HG03460 (cell line): Measurements from ENCODE around the gene ALDH18A1.
"Not testable (repeated sequence)": the region's sequence is repeated elsewhere in the genome, so short reads cannot be mapped to it uniquely, and the experiment has no call there.

Source experiments
- ATAC-seq: cut with Tn5 transposase; IDR thresholded peaks from one replicate; pipeline ENCODE4 v1.9.1; 2021; ENCODE audit not compliant: unreplicated experiment

Gene ALDH18A1

GRCh38 chr10:95651346-95652060 lies 5.0 kb downstream of the ALDH18A1 start:
- no peak for ATAC-seq

GRCh38 chr10:95650232-95650631 lies 6.3 kb downstream of the ALDH18A1 start:
- no peak for ATAC-seq

DNA sequence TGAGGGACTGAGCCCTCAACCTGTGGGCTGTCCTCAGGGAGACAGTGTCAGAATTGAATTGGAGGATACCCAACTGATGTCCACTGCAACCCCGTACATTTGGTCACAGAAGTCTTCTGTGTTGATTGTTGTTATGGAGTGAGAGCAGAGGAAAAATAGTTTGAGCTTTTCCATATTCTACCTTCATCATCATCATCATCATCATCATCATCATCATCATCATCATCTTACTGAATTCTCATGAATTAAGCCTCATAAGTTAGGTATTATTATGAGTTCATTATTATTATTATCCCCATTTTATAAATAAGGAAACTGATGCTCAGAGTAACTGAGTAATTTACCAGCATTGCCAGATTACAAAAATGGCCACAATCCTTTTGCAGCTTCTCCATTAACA lies 8.4 kb downstream of the ALDH18A1 start:
- no peak for ATAC-seq

- no peak for ATAC-seq
Measured at GRCh38 chr10:95646160-95646559, 10.4 kb downstream of the ALDH18A1 start.

DNA sequence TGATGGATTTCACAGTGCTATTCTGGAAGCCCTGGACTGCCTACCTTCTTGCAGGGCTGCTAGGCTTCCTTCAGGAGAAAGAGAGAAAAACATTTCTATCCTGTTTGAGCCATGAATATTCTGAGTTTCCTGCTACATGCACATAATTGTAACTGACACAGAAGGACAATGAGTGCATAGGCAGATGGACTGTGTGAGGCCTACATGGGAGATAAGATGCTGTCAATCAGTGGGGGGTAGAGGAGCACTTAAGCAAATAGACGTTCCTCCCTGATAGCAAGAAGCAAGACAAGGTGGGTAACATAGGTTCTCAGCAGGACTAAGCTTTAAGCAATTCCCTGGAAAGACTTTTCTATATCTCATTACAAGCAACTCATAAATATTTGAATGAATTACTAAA lies 11.6 kb downstream of the ALDH18A1 start:
- no peak for ATAC-seq

GRCh38 chr10:95640891-95641315 lies 15.6 kb downstream of the ALDH18A1 start:
- no peak for ATAC-seq

DNA sequence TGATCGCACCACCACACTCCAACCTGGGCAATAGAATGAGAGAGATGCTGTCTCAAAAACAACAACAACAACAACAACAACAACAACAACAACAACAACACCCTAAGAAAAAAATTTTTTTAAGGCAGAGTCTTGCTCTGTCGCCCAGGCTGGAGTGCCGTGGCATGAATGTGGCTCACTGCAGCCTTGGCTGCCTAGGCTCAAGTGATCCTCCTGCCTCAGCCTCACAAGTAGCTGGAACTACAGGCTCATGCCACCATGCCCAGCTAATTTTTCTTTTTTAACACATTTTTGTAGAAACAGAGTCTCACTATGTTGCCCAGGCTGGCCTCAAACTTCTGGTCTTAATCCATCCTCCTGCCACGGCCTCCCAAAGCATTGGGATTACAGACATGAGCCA lies 18.6 kb downstream of the ALDH18A1 start:
- ATAC-seq: no peak

DNA sequence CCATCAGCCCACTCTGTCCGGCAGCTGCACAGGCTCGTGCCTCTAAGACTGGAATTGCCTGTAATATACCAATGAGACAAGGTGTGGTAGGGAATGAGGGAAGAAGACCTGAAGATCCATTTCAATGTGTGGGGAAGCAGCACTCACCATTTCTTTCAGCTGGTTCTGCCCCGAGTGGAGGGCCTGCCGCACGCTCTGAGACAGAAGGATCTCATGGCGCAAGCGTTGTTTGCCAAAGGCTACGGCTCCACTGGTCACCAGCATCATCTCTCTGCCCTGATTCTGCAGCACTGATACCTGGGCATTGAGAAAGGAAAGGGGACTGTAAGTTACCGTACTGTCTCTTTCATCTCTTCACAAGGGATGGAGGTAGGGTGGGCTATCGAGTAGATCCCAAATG lies 19.4 kb downstream of the ALDH18A1 start:
- ATAC-seq: no peak

DNA sequence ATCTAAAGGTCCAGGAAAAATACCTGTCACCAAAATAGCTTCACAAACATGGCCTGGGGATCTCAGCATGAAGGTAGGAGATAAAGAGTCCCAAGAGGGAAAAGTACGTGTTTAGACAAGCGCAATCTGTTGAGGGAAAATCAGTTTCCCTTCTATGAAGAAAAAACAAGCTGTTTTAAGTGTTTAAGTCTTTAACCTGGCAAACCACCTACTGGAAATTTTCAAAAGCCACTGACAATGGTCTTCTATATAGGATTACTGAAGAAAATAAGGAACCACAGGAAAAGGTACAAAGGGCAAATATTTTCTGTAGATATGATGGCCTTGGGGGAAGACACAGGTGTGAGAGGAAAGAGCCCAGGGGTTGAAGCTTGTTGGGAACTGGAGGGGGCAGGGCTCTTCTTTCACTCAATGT lies 21.2 kb downstream of the ALDH18A1 start:
- ATAC-seq: no peak

DNA sequence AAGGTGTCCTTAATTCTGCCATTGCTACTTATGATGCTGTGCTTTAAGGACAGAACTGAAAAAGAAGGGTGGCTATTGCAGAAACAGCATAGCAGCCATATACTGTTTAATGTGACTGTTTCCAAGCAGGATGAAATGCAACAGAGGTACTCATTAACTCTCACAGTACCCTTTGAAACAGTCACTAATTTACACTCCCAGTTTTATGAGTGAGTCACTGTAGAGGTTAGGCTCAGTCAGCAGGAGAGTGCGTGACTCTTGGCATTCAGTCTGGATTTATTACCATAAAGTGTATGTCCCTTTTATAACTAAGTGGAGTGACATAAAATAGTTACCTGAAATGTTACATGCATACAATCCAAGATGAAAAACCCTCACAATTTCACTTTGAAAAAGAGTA lies 27.7 kb downstream of the ALDH18A1 start:
- no peak for ATAC-seq

- no peak for ATAC-seq
Measured at GRCh38 chr10:95626500-95626899, 30.0 kb downstream of the ALDH18A1 start.

DNA sequence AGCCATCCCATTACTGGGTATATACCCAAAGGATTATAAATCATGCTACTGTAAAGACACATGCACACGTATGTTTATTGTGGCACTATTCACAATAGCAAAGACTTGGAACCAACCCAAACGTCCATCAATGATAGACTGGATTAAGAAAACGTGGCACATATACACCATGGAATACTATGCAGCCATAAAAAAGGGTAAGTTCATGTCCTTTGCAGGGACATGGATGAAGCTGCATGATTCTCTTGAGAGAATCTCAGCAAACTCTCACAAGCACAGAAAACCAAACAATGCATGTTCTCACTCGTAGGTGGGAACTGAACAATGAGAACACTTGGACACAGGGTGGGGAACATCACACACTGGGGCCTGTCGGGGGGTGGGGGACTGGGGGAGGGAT lies 36.1 kb downstream of the ALDH18A1 start:
- ATAC-seq: not testable (repeated sequence)

DNA sequence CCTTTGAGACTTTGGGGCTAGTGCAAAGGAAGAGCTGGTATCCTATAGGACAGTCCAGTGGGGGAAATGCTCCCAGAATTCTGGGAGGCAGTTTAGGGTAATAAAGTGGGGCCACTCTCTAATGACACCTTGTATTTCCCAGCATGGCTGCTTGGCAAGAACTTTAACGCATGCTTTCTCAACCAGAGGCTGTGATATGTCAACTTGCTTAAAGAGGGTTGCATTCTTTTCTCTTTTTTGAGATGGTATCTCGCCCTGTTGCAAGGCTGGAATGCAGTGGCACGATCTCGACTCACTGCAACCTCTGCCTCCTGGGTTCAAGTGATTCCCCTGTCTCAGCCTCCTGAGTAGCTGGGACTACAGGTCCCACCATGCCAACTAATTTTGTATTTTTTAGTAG lies 38.4 kb downstream of the ALDH18A1 start:
- no peak for ATAC-seq

- ATAC-seq: no peak
Measured at GRCh38 chr10:95616446-95616845, 40.1 kb downstream of the ALDH18A1 start.

DNA sequence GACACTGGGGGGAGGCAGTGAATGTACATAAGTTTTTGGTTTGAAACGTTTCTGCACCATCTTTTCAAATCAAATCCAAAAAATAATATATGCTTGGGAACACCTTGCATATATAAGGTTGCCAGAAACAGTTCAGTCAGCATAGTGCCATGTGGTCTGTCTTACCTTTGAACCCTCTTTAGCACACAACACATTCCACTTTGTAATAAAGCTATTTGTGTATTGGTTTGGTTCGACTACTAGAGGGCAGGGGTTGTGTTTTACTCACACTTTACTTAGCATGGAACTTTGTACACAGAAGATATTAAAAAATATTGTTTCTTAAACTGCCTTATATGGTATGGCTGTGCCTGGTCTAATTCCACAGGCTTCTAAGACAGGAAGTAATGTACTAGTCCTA lies 43.2 kb downstream of the ALDH18A1 start:
- ATAC-seq: no peak

GRCh38 chr10:95610727-95611126 lies 45.8 kb downstream of the ALDH18A1 start:
- ATAC-seq: no peak

- no peak for ATAC-seq
Measured at GRCh38 chr10:95606922-95607321, 49.6 kb downstream of the ALDH18A1 start.

GRCh38 chr10:95605163-95605562 lies 51.3 kb downstream of the ALDH18A1 start:
- ATAC-seq: no peak

GRCh38 chr10:95604630-95605029 lies 51.9 kb downstream of the ALDH18A1 start:
- no peak for ATAC-seq

DNA sequence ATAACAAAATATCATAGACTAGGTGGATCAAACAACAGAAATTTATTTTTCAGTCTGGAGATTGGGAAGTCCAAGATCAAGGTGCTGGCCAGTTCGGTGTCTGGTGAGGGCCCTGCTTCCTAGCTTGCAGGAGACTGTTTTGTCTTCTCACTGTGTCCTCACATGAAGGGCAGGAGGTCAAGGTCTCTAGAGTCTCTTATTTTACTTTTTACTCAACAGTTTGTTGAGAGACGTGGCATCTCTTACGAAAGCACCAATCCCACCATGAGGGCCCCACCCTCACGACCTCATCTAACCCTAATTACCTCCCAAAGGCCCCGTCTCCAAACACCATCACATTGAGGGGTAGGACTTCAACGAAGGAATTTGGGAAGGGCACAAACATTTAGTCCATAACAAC lies 54.1 kb downstream of the ALDH18A1 start:
- no peak for ATAC-seq

- ATAC-seq: no peak
Measured at GRCh38 chr10:95601116-95601719, 55.3 kb downstream of the ALDH18A1 start.

DNA sequence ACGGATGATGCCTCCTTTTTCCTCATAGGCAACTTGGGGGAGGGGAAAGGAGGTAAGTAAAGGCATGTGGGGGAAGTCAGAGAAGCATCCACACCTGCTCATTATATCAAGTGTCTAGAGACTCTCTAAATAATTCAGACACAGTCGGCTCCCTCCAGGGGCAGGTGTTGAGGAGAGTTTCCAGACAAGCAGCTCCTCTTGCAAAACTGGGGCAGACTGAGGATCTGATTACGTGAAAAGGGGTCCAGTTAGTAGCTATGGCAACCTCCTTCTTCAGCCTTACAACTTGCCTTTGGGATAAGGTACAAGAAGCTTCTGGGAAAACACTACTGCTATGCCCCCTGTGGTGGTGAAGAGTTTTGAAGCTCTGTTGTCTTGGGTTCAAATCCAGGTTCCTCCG lies 56.4 kb downstream of the ALDH18A1 start:
- ATAC-seq: no peak

DNA sequence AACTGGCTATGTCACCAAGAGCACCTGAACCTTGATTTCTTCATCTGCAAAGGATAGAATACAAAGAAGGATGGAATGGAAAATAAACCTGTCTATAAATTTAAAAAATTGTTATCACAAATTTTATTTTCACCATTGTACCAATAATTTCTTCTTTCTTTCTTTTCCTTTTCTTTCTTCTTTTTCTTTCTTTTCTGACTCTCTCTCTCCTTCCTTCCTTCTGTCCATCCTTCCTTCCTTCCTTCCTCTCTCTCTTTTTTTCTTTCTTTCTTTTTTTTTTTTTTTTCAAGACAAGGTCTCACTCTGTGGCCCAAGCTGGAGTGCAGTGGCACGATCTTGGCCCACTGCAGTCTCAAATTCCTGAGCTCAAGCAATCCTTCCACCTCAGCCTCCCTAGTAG lies 58.7 kb downstream of the ALDH18A1 start:
- ATAC-seq: no peak
